ENCODE data around the gene PPIB. TPM values are rescaled to one million over a fixed set of nuclear protein-coding genes. Genes with fewer than 3 reads are reported as not detected.
A peak's percentile ranks its signal among the peaks of the same experiment; 100 is the strongest.

Gene PPIB
- total and polyA plus RNA-seq, 2 donors (not counting 1 experiment from before 2014, with no cell fraction given): 108 to 176 TPM

DNA sequence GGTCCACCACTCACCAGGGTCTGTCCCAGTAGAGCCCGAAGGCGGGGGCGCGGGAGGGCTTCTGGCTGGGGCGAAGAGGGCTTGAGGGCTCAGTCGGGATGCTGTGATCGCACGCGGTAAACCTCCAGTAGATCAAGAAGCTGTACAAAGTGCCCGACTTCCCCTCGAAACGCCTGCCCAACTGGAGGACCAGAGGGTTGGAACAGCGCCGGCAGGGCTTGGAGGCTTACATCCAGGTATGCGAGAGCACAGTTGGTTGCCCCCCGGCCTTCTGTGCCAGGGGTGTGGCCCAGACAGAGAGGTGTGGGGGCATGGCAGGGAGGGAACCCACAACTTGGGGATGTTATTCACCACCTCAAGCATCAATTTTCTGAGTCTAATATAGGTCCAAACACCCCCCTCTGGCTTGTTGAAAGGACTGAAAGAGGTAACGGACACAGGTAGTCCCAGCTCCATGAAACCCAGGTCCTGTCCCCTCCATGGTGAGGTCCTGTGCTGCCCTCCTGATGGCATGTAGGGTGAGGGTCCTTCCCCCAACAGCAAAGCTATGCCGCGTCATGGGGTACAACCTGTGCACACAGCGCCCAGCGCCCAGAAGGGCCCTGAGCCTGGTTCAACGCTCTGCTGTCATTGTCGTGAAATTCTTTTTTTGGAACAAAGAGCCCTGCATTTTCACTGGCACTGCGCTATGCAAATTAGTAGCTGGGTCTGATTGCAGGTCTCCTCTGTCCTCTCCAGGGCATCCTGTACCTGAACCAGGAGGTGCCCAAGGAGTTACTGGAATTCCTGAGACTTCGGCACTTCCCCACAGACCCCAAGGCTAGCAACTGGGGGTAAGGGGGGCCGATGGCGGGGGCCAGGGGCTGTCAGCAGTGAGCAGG lies 10.1 kb downstream of the PPIB start:
- Histone ChIP-seq H3K79me2 (ENCODE audit: control insufficient read depth, insufficient read depth, low read length) (peaks cover 53% of the 10 kb centered on the region), H3K27me3 (replicated peaks in 1 of 4; ENCODE audit: control extremely low read depth in 1 of 4, control insufficient read depth in 3 of 4, insufficient read depth in 4 of 4, low read length in 3 of 4) (no peaks in the 10 kb centered on the region), H3K4me3 (ENCODE audit: control extremely low read depth in 1 of 5, extremely low read depth in 1 of 5, insufficient read depth in 1 of 5, low read depth in 2 of 5, low read length in 4 of 5) (peak overlapping the region; percentile 81 to 96 (median 94)), H3K9ac (ENCODE audit: low read length) (peak overlapping the region; percentile 91), H3K36me3 (replicated peaks in 1 of 2; ENCODE audit: control extremely low read depth in 1 of 2, control insufficient read depth in 1 of 2, extremely low read depth in 1 of 2, insufficient read depth in 2 of 2, low read length in 1 of 2) (peaks cover 7 to 39% of the 10 kb centered on the region in 2 experiments), H3K27ac (ENCODE audit: low read length in 2 of 2) (peak overlapping the region; percentile 79 to 83), H2AFZ (ENCODE audit: insufficient read depth, low read depth, low read length, poor library complexity, severe bottlenecking) (peak overlapping the region; percentile 79), H3K4me2 (replicated peaks; ENCODE audit: low read depth, low read length, poor library complexity, severe bottlenecking) (peak overlapping the region; percentile 87), H3K4me1 (ENCODE audit: control insufficient read depth in 2 of 2, insufficient read depth in 2 of 2, low read length in 2 of 2) (peaks cover 30 to 57% of the 10 kb centered on the region in 2 donors), H3K9me3 (ENCODE audit: control extremely low read depth in 1 of 3, control insufficient read depth in 2 of 3, insufficient read depth in 1 of 3, low read length in 2 of 3) (no peaks in the 10 kb centered on the region), H4K20me1 (ENCODE audit: control insufficient read depth, insufficient read depth, low read length, poor library complexity, severe bottlenecking) (peaks cover 69% of the 10 kb centered on the region)
- Mint-ChIP-seq H3K27me3 (no peaks in the 10 kb centered on the region), H3K27ac (peak overlapping the region; percentile 94), H3K4me3 (peak overlapping the region; percentile 90), H3K4me1 (peaks cover 69% of the 10 kb centered on the region), H3K9me3 (ENCODE audit: insufficient read depth) (no peaks in the 10 kb centered on the region)
- CTCF ChIA-PET: interaction anchor here (0.6 to 4.7 kb wide), 25 partner anchors 8 to 957 kb away, joined by 3 to 62 read pairs (median 5); partner anchors contain the start of genes CIAO2A, PPIB and SNX1
- ATAC-seq (ENCODE audit: low read depth): peak; percentile 26
- POLR2A ChIA-PET: interaction anchor here (0.6 to 3.9 kb wide), 13 partner anchors 8 to 361 kb away, joined by 3 to 55 read pairs (median 4); partner anchors contain the start of genes CIAO2A, PPIB and SNX1
- peak; percentile 79 for DNase-seq
- TF ChIP-seq, protein P1, sequence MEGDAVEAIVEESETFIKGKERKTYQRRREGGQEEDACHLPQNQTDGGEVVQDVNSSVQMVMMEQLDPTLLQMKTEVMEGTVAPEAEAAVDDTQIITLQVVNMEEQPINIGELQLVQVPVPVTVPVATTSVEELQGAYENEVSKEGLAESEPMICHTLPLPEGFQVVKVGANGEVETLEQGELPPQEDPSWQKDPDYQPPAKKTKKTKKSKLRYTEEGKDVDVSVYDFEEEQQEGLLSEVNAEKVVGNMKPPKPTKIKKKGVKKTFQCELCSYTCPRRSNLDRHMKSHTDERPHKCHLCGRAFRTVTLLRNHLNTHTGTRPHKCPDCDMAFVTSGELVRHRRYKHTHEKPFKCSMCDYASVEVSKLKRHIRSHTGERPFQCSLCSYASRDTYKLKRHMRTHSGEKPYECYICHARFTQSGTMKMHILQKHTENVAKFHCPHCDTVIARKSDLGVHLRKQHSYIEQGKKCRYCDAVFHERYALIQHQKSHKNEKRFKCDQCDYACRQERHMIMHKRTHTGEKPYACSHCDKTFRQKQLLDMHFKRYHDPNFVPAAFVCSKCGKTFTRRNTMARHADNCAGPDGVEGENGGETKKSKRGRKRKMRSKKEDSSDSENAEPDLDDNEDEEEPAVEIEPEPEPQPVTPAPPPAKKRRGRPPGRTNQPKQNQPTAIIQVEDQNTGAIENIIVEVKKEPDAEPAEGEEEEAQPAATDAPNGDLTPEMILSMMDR (IDR thresholded peaks at IDR 0.05): no peak
- TF ChIP-seq EZH2 (IDR thresholded peaks at IDR 0.05; ENCODE audit: borderline replicate concordance, insufficient read depth, low read depth, low read length, poor library complexity, severe bottlenecking): no peak
- 1% methylated on average over 24 of the region's 27 CpGs for WGBS (ENCODE audit: insufficient coverage)
- intact Hi-C loops (cut with micrococcal nuclease): loop anchor here (1.0 to 5.0 kb wide), 9 partner anchors 8 to 550 kb away; partner anchors contain the start of genes CIAO2A, HERC1 and PPIB

Measured in B cell (primary cell).